GM21367 (cell line): ENCODE data around the gene SERPINA12.

Source experiments
- ATAC-seq: cut with Tn5 transposase; IDR thresholded peaks from one replicate; pipeline ENCODE4 v1.9.1; 2021; ENCODE audit not compliant: unreplicated experiment

SERPINA12 gene

GRCh38 chr14:94441531-94442205, 67.6 kb downstream of the SERPINA12 start:
- no peak for ATAC-seq

- no peak for ATAC-seq
Observed at GRCh38 chr14:94441130-94441529, 68.1 kb downstream of the SERPINA12 start.

GRCh38 chr14:94439453-94440057, 69.7 kb downstream of the SERPINA12 start:
- no peak for ATAC-seq
